BLaER1 (cell line): ENCODE measurements around the gene INCA1.

Experiments used
- H3K27ac ChIP-seq: shearing (Covaris generic); formaldehyde crosslinking; 2 replicates; pipeline ENCODE4 v1.8.1; 2022
- H3K27me3 ChIP-seq: shearing (Covaris generic); formaldehyde crosslinking; 2 replicates; pipeline ENCODE4 v1.8.1; 2022
- H3K36me3 ChIP-seq: shearing (Covaris generic); formaldehyde crosslinking; 2 replicates; pipeline ENCODE4 v1.8.1; 2022
- H3K4me1 ChIP-seq: shearing (Covaris generic); formaldehyde crosslinking; 2 replicates; pipeline ENCODE4 v1.8.1; 2022
- H3K4me2 ChIP-seq: shearing (Covaris generic); formaldehyde crosslinking; 2 replicates; pipeline ENCODE4 v1.8.1; 2022
- H3K4me3 ChIP-seq: shearing (Covaris generic); formaldehyde crosslinking; 2 replicates; pipeline ENCODE4 v1.8.1; 2022
- H3K9ac ChIP-seq: shearing (Covaris generic); formaldehyde crosslinking; 2 replicates; pipeline ENCODE4 v1.8.1; 2022
- H3K9me3 ChIP-seq: shearing (Covaris generic); formaldehyde crosslinking; 2 replicates; pipeline ENCODE4 v1.8.1; 2022
- H4K20me1 ChIP-seq: shearing (Covaris generic); formaldehyde crosslinking; 2 replicates; pipeline ENCODE4 v1.8.1; 2022
- Cebpa-rat ChIP-seq: shearing (Covaris generic); IDR thresholded peaks from 2 replicates; pipeline ENCODE4 v1.8.1; 2022

The INCA1 gene

DNA sequence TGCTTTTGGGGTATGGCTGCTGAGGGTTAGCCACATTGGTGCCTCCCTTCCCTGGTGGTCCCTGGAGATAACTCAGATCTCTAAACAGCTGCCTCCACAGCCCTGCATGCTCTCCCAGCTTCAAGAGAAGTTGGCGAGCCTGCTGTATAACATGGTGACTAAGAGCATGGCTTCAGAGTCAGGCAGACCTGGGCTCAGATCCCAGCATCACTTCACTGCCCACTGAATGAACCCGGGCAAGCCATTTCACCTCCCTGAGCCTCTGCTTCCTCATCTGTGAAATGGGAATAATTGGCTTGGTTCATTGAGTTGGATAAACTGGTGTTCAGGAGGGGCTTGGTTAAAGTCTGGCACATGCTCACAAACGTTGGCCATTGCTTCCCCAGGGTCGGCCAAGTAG is 17.0 kb upstream of the INCA1 start:
- peaks cover 30% of the 10 kb centered on the region for H3K4me1 ChIP-seq
- H3K9me3 ChIP-seq, result no peaks in the 10 kb centered on the region
- TF ChIP-seq Cebpa-rat, result no peak
- peaks cover 64% of the 10 kb centered on the region for H3K36me3 ChIP-seq
- H3K4me2 ChIP-seq, result no peak overlapping the region
- peaks cover 4% of the 10 kb centered on the region; the same call in 1 of the 2 replicates for H4K20me1 ChIP-seq
- no peaks in the 10 kb centered on the region for H3K27me3 ChIP-seq
- no peak overlapping the region for H3K27ac ChIP-seq
- no peak overlapping the region for H3K9ac ChIP-seq
- no peak overlapping the region for H3K4me3 ChIP-seq

DNA sequence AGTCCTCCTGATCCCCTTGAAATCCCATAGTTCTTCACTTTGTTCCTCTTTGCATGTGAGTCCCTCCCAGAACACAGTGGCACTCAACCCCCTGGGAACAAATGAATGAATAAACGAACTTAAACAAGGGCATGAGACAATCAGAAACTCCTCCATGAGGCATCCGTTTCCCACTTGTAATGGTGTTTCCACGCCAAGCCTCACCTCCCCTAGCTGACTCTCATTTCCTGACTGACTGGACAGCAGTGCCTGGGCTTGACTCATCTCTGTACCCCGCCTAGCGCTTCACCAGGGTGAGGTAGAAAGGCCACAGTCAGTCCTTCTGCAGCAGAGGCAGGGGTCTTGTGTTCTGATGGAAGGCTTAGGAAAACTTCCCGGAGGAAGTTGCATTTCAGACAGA is 14.6 kb upstream of the INCA1 start:
- no peaks in the 10 kb centered on the region for H3K9me3 ChIP-seq
- peaks cover 80% of the 10 kb centered on the region for H3K36me3 ChIP-seq
- H3K4me1 ChIP-seq, result peaks cover 14% of the 10 kb centered on the region
- H4K20me1 ChIP-seq, result no peaks in the 10 kb centered on the region
- TF ChIP-seq Cebpa-rat, result no peak
- H3K4me3 ChIP-seq, result no peak overlapping the region
- no peaks in the 10 kb centered on the region for H3K27me3 ChIP-seq
- H3K27ac ChIP-seq, result no peak overlapping the region
- H3K4me2 ChIP-seq, result no peak overlapping the region
- no peak overlapping the region for H3K9ac ChIP-seq

DNA sequence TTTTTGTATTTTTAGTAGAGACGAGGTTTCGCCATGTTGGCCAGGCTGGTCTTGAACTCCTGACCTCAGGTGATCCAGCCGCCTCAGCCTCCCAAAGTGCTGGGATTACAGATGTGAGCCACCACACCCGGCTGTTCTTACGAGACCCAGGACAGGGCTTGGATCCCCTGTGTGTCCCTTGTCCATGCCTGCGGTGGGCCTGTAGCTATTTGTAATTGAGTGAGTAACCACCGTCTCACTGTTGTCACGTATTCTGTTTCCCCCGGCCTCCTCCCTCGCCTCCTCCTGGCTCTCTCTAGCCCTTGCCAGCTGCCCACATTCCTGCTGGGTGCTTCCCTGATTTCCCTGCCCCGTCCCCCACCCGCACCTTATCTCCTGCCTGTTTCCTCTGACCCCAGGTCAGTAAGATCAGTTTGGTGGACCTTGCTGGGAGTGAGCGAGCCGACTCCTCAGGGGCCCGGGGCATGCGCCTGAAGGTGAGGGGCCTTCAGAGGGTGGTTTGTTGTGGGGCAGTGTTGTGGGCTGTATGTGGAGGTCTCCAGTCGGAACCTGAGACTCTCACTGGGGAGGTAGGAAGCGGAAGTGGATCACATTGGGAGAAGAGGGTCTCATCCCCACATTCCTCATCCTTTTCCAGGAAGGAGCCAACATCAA is 6.0 kb upstream of the INCA1 start:
- Histone ChIP-seq H3K9ac (no peak overlapping the region), H3K27me3 (no peaks in the 10 kb centered on the region), H3K4me1 (peaks cover 22% of the 10 kb centered on the region), H3K9me3 (no peaks in the 10 kb centered on the region), H3K36me3 (peaks cover 78% of the 10 kb centered on the region), H3K4me3 (no peak overlapping the region), H3K4me2 (no peak overlapping the region), H4K20me1 (peaks cover 19% of the 10 kb centered on the region), H3K27ac (no peak overlapping the region)
- TF ChIP-seq Cebpa-rat, result no peak

DNA sequence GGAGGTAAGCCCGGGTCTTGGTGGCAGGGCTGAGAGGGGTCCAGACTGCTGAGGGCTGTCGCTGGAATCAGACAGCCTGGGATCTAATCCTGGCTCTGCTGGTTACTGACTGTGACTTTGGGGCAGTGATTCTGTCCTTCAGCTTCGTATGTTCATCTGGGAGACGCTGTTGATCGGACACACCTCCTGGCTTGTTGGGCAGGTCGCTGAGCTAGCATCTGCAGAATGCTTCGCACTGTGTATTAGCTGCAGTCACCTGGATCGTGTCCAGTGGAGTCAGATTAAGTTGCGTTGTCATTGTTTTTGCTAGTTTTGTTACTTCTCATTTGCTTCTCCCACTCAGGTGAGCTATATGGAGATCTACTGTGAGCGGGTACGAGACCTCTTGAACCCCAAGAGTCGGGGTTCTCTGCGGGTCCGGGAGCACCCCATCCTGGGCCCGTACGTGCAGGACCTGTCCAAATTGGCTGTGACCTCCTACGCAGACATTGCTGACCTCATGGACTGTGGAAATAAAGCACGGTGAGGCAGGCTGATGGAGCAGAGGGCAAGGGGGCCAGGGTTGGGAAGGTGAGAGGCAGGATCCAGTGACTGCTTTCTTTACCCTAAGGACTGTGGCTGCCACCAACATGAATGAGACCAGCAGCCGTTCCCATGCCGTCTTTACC is 4.9 kb upstream of the INCA1 start:
- H3K4me1 ChIP-seq, result peaks cover 24% of the 10 kb centered on the region
- no peak overlapping the region for H3K27ac ChIP-seq
- peaks cover 67% of the 10 kb centered on the region for H3K36me3 ChIP-seq

DNA sequence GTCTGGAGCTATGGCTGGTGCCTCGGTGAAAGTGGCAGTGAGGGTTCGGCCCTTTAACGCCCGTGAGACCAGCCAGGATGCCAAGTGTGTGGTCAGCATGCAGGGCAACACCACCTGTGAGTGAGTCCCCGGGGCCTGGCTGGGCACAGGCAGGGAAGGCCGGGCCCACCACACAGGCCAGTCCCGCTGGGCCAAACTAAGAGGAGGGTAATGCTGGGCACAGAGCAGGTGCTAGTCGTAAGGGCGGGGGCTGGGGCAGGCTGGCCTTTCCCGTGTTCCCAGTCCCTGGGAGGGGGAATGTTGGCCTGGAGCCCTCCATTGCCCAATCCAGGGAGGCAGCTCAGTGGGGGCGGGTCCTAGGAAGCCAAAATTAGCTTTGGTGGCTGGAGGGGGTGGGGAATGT is 2.9 kb upstream of the INCA1 start:
- Histone ChIP-seq H3K9me3 (no peaks in the 10 kb centered on the region), H3K36me3 (peaks cover 47% of the 10 kb centered on the region), H3K9ac (no peak overlapping the region), H3K27ac (no peak overlapping the region), H3K4me3 (no peak overlapping the region), H3K4me2 (peak overlapping the region; percentile 99), H3K27me3 (no peaks in the 10 kb centered on the region), H4K20me1 (peaks cover 19% of the 10 kb centered on the region), H3K4me1 (peaks cover 31% of the 10 kb centered on the region)
- no peak for TF ChIP-seq Cebpa-rat

More for the DNA sequence above, 4.9 kb upstream of the INCA1 start:
- no peaks in the 10 kb centered on the region for H3K9me3 ChIP-seq
- no peak overlapping the region for H3K4me3 ChIP-seq
- no peak overlapping the region for H3K4me2 ChIP-seq
- TF ChIP-seq Cebpa-rat, result no peak
- H3K27me3 ChIP-seq, result no peaks in the 10 kb centered on the region
- H3K9ac ChIP-seq, result no peak overlapping the region
- peaks cover 19% of the 10 kb centered on the region for H4K20me1 ChIP-seq

DNA sequence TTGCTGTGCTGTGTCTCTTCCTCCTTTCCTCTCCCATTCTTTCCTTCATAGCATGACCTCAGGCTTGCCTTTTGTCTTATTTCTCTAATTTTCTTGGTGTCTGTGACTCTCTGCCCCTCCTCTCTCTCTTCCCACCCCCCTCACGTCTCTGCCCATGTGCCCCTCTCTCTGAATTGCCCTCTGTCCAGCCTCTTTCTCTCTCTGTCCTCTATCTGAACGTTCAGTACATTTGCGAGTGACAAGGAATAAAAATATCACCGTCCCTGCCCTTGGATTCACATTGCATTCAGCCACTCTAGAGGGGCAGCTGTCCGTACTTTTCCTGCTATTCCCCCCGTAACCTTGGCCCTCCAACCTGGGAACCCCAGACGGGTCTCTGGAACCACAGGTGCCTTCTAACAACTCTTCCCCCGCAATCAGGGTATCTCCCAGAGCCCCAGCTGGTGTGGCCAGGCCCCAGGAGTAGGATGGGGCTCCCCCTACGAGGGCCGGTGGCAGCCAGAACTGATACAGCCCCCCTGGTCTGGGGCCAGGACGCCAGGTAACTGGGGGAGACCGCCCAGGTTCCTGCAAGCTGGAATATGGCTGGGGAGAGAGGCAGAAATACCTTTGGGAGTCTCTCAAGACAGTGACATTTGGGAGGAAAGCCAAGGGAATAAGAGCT is 2.2 kb upstream of the INCA1 start:
- Histone ChIP-seq H3K9ac (peak overlapping the region; percentile 88), H3K36me3 (peaks cover 40% of the 10 kb centered on the region), H4K20me1 (peaks cover 19% of the 10 kb centered on the region), H3K4me3 (peak overlapping the region; percentile 92; the same call in 1 of the 2 replicates), H3K27me3 (no peaks in the 10 kb centered on the region), H3K27ac (peak overlapping the region; percentile 34; the same call in 1 of the 2 replicates), H3K4me2 (peak overlapping the region; percentile 99), H3K9me3 (no peaks in the 10 kb centered on the region), H3K4me1 (peaks cover 31% of the 10 kb centered on the region)
- no peak for TF ChIP-seq Cebpa-rat

DNA sequence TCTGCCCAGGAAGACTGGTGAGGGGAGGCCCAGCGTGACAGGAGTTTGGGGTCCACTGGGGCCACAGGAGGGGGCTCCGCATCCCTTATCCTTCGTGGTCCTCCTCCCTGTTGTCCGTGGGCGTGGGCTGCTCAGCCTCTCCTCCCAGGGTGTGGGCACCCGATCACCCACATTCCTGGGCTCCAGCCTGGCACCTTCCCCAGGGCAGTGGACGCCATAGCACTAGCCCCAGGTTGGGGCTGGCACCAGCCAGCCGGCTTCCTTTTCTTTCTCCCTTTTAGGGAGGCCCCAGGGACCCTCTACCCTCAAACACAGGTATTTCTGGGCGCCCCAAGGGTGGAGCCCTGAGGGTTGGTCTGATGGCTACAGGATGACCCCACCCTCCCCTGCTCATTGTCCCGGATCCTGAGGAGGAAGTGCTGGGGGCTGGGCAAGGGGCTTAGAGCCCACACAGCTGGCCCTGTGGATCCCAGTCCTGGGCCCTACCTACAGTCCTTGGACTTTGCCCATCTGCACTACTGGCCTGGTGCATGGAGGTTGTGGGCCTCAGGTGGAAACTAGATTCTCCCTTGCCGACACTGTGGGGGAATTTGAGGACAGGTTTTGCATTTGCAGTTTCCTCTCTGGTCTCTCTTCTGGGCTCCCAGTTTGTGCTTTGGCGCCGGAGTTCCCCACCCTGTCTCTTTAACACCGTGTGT is 1.6 kb upstream of the INCA1 start:
- H4K20me1 ChIP-seq, result peaks cover 19% of the 10 kb centered on the region

DNA sequence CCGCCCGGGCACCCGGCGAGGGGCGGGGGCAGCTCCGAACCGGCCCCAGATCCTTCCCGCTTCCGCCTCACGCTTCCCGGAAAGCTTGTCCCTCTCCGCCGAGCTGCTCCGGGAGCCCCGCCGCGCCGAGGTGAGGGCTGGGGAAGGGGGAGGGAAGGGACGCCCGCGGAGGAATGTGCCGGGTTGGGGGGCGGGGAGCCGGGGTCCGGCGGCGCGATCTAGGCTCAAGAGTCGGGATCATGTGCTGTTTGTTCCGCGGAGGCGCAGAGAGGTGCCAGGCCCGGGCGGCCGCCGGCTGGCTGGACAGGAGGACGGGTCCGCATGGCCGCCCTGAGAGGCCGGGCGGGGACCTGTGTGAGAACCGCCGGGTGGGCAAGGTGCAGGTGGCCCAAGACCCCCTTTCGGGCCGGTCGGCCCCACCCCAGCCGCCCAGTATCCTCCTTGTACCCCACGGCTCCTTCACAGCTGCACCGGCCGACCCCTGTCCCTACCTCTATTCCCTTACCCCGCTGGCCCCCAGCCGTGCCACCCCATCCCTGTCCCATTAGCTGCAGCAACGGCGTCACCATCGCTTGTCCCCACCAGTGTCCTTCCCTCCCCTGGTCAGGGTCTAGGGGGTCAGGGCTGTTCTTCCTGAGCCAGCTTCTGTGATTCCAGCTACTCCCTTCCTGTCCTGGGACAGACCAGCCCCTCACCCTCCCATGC is 857 bp upstream of the INCA1 start:
- no peaks in the 10 kb centered on the region for H3K27me3 ChIP-seq
- peak overlapping the region; percentile 92 for H3K4me3 ChIP-seq
- peak overlapping the region; percentile 89 for H3K27ac ChIP-seq

More for the DNA sequence above, 1.6 kb upstream of the INCA1 start:
- Histone ChIP-seq H3K4me2 (peak overlapping the region; percentile 99), H3K4me1 (peaks cover 31% of the 10 kb centered on the region), H3K27me3 (no peaks in the 10 kb centered on the region), H3K36me3 (peaks cover 33% of the 10 kb centered on the region), H3K9ac (peak overlapping the region; percentile 88), H3K9me3 (no peaks in the 10 kb centered on the region), H3K27ac (peak overlapping the region; percentile 89), H3K4me3 (peak overlapping the region; percentile 92)
- no peak for TF ChIP-seq Cebpa-rat

DNA sequence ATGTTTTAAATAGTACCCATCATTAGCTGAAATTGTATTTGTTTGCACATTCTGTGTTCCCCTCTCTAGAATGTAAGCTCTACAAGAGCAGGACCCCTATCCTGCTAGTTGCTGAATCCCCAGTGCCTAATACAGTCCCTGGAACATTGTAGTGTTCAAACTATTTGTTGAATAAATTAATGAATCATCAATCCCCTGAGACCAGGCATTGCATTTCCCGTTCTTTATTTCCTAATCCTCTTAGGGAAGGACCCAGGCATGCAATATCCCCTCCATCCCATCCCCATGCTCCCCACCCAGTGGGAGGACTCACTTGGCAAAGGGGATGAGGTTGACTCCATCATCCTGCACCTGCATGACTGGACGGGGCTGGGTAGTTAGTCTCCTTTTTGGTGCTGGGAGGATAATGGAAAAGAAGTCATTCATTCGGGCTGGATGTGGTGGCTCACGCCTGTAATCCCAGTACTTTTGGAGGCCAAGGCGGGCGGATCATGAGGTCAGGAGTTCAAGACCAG is 3.2 kb downstream of the INCA1 start:
- Histone ChIP-seq H3K27ac (no peak overlapping the region), H3K9ac (no peak overlapping the region), H3K36me3 (no peaks in the 10 kb centered on the region), H3K4me2 (no peak overlapping the region), H3K4me1 (peaks cover 27% of the 10 kb centered on the region), H3K4me3 (no peak overlapping the region), H3K9me3 (no peaks in the 10 kb centered on the region), H3K27me3 (no peaks in the 10 kb centered on the region), H4K20me1 (peaks cover 6% of the 10 kb centered on the region; the same call in 1 of the 2 replicates)
- TF ChIP-seq Cebpa-rat, result no peak

More for the DNA sequence above, 857 bp upstream of the INCA1 start:
- no peak for TF ChIP-seq Cebpa-rat
- Histone ChIP-seq H3K4me2 (peak overlapping the region; percentile 99), H3K4me1 (peaks cover 31% of the 10 kb centered on the region), H4K20me1 (peaks cover 19% of the 10 kb centered on the region), H3K36me3 (peaks cover 26% of the 10 kb centered on the region), H3K9me3 (no peaks in the 10 kb centered on the region), H3K9ac (peak overlapping the region; percentile 88)
